Measurements from ENCODE around the gene SLC9C2.

SLC9C2 gene

GRCh38 chr1:173459885-173460284 lies 143.0 kb downstream of the SLC9C2 start:
- in situ Hi-C loops (cut with MboI; ENCODE audit: low pct_unique_long_range_greater_than_20kb, low sequenced_read_pairs, unreplicated experiment): no loop called here
- DNase-seq (ENCODE audit: low spot score): no peak
- TF ChIP-seq, protein P1, sequence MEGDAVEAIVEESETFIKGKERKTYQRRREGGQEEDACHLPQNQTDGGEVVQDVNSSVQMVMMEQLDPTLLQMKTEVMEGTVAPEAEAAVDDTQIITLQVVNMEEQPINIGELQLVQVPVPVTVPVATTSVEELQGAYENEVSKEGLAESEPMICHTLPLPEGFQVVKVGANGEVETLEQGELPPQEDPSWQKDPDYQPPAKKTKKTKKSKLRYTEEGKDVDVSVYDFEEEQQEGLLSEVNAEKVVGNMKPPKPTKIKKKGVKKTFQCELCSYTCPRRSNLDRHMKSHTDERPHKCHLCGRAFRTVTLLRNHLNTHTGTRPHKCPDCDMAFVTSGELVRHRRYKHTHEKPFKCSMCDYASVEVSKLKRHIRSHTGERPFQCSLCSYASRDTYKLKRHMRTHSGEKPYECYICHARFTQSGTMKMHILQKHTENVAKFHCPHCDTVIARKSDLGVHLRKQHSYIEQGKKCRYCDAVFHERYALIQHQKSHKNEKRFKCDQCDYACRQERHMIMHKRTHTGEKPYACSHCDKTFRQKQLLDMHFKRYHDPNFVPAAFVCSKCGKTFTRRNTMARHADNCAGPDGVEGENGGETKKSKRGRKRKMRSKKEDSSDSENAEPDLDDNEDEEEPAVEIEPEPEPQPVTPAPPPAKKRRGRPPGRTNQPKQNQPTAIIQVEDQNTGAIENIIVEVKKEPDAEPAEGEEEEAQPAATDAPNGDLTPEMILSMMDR (IDR thresholded peaks at IDR 0.05; ENCODE audit: extremely low read depth, insufficient read depth, missing control alignments): no peak

DNA sequence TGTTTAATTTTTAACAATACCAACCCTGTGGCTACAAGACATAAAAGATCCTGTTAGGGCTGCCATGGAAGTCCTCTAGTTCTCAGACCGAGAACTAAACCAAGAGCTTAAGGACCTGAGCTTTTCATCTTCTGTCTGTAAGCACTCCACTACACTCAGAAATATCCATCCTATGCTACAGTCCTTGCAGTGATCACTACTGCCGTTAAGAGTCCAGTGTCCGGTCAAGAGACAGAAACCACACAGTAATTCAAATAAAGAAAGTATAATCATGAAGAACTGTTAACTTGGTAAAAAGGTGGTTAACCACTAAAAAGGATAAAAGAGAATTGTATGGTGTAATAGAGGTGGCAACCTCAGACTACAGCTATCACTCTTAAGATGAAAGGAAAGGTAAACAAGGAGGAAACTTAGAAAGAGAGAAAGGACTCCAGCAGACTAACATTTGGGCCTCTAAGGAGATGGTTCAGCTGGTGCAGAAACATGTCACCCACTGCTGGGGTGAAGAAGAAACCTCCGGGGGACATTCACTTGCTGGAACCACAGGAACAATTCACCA lies 147.8 kb downstream of the SLC9C2 start:
- DNase-seq (ENCODE audit: low spot score): no peak
- in situ Hi-C loops (cut with MboI; ENCODE audit: low pct_unique_long_range_greater_than_20kb, low sequenced_read_pairs, unreplicated experiment): no loop called here
- TF ChIP-seq, protein P1 (IDR thresholded peaks at IDR 0.05; ENCODE audit: extremely low read depth, insufficient read depth, missing control alignments): no peak

DNA sequence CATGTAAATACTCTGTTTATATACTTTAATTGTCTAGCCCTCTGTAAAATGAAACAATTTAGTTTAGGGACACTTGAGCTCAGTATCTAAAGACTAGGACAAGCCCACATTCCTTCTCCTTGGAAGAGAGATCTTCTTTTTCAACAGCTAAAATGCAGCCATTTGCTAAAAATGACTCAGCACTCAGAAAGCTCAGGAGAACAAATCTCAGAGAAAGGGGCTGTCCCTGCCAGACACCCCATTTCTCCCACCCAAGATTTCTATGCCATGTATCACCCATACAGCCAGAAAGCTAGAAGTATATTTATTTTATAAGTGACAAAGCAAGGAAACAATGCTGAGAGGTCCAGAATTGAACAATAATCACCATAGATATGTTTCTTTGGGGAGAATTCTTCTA lies 148.9 kb downstream of the SLC9C2 start:
- in situ Hi-C loops (cut with MboI; ENCODE audit: low pct_unique_long_range_greater_than_20kb, low sequenced_read_pairs, unreplicated experiment): no loop called here
- TF ChIP-seq, protein P1 (IDR thresholded peaks at IDR 0.05; ENCODE audit: extremely low read depth, insufficient read depth, missing control alignments): no peak
- no peak for DNase-seq (ENCODE audit: low spot score)

GRCh38 chr1:173451981-173452380 lies 150.9 kb downstream of the SLC9C2 start:
- no peak for DNase-seq (ENCODE audit: low spot score)
- in situ Hi-C loops (cut with MboI; ENCODE audit: low pct_unique_long_range_greater_than_20kb, low sequenced_read_pairs, unreplicated experiment): no loop called here
- TF ChIP-seq, protein P1 (IDR thresholded peaks at IDR 0.05; ENCODE audit: extremely low read depth, insufficient read depth, missing control alignments): no peak
